Stomach (tissue), 4 donors: Measurements from ENCODE around the gene SECISBP2L.

Source experiments
- POLR2A ChIP-seq, 4 donors: fragments of 450-650 bp; IDR thresholded peaks; one replicate each; pipeline ENCODE4 v1.6.1; 2016; ENCODE audit warnings: antibody characterized with exemption in 4 of 4, control low read depth in 2 of 4, mild to moderate bottlenecking in 1 of 4, moderate library complexity in 1 of 4
- TF ChIP-seq, protein P1 (sequence below), 7 experiments: fragments of 450-650 bp in 4 of 7; fragments of 200-600 bp in 3 of 7; sonication (generic) in 3 of 7; IDR thresholded peaks; one replicate each; pipeline ENCODE4 v1.5.1; 2016 to 2019; ENCODE audit warnings: antibody characterized with exemption in 7 of 7, control low read depth in 2 of 7, mild to moderate bottlenecking in 1 of 7

DNA sequence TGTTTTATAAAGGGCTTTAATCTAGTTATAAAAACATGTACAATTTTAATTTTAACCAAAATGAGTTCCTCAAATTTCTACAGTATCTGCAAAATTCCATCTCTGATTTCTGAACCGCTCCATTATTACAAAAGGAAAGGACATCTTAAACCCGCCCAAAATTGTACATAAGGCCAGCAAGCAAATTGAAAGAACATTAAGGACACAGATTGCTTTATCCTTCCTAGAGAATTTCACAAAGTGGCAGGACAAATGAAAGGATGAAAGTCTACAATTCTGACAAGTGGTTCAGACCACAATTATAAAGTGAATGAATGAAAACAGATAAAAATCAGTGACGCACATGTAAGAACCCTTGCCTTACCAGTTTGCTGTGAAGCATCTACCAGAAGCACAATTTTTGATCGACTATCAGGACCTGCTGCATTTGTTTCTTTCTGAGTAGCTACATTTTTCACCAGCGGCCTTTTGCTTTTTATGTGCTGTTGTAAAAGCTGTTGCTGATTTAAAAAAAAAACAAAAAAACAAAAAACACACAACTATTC is 13.6 kb downstream of the SECISBP2L start:
- TF ChIP-seq, protein P1, sequence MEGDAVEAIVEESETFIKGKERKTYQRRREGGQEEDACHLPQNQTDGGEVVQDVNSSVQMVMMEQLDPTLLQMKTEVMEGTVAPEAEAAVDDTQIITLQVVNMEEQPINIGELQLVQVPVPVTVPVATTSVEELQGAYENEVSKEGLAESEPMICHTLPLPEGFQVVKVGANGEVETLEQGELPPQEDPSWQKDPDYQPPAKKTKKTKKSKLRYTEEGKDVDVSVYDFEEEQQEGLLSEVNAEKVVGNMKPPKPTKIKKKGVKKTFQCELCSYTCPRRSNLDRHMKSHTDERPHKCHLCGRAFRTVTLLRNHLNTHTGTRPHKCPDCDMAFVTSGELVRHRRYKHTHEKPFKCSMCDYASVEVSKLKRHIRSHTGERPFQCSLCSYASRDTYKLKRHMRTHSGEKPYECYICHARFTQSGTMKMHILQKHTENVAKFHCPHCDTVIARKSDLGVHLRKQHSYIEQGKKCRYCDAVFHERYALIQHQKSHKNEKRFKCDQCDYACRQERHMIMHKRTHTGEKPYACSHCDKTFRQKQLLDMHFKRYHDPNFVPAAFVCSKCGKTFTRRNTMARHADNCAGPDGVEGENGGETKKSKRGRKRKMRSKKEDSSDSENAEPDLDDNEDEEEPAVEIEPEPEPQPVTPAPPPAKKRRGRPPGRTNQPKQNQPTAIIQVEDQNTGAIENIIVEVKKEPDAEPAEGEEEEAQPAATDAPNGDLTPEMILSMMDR (IDR thresholded peaks at IDR 0.05), result no peak
- TF ChIP-seq POLR2A (IDR thresholded peaks at IDR 0.05), result no peak
